Sigmoid colon (tissue), 4 donors: ENCODE data around the gene TMEM95.

Experiments
- EP300 ChIP-seq, 4 donors: sonication (generic); formaldehyde crosslinking; IDR thresholded peaks; one replicate each; pipeline ENCODE4 v1.6.1; 2017; ENCODE audit warnings: antibody characterized with exemption in 4 of 4
- POLR2A ChIP-seq, 2 donors: fragments of 450-650 bp; IDR thresholded peaks; one replicate each; pipeline ENCODE4 v1.6.1; 2016; ENCODE audit warnings: antibody characterized with exemption in 2 of 2, mild to moderate bottlenecking in 2 of 2, moderate library complexity in 2 of 2
- POLR2AphosphoS5 ChIP-seq, 4 donors: sonication (generic); formaldehyde crosslinking; IDR thresholded peaks; one replicate each; pipeline ENCODE4 v1.6.1; 2017; ENCODE audit warnings: antibody characterized with exemption in 4 of 4
- TF ChIP-seq, protein P1 (sequence below), 4 experiments: fragments of 450-650 bp in 3 of 4; fragments of 200-600 bp in 1 of 4; IDR thresholded peaks; one replicate each; pipeline ENCODE4 v1.5.1; 2016 to 2019; ENCODE audit warnings: antibody characterized with exemption in 4 of 4, mild to moderate bottlenecking in 3 of 4, moderate library complexity in 2 of 4

DNA sequence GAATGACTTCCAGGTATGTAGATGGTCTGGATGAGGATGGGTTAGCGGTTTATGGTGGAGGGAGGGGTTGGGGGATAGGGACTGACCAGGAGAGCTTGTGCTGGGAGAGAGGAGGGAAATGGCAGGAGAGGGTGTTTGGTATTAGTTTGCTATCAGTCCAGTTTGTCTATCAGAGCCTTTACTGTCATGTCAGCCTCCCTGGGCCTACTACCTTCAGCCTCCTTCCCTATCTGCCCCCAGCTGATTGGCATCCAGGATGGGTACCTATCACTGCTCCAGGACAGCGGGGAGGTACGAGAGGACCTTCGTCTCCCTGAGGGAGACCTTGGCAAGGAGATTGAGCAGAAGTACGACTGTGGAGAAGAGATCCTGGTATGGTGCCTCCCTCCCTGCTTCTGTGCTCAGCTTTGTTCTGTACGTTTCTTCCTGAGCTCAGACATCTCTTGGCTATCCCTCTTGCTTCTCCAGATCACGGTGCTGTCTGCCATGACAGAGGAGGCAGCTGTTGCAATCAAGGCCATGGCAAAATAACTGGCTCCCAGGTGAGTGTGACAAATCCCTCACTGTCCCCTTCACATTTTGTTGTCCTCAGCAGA is 43.7 kb upstream of the TMEM95 start:
- TF ChIP-seq POLR2AphosphoS5 (IDR thresholded peaks at IDR 0.05), result no peak
- TF ChIP-seq, protein P1, sequence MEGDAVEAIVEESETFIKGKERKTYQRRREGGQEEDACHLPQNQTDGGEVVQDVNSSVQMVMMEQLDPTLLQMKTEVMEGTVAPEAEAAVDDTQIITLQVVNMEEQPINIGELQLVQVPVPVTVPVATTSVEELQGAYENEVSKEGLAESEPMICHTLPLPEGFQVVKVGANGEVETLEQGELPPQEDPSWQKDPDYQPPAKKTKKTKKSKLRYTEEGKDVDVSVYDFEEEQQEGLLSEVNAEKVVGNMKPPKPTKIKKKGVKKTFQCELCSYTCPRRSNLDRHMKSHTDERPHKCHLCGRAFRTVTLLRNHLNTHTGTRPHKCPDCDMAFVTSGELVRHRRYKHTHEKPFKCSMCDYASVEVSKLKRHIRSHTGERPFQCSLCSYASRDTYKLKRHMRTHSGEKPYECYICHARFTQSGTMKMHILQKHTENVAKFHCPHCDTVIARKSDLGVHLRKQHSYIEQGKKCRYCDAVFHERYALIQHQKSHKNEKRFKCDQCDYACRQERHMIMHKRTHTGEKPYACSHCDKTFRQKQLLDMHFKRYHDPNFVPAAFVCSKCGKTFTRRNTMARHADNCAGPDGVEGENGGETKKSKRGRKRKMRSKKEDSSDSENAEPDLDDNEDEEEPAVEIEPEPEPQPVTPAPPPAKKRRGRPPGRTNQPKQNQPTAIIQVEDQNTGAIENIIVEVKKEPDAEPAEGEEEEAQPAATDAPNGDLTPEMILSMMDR (IDR thresholded peaks at IDR 0.05), result no peak
- no peak for TF ChIP-seq POLR2A (IDR thresholded peaks at IDR 0.05)
- no peak for TF ChIP-seq EP300 (IDR thresholded peaks at IDR 0.05)
